Activated gamma-delta T cell (primary cell): ENCODE measurements around the gene SLC38A4.
"Not testable (repeated sequence)": the region's sequence is repeated elsewhere in the genome, so short reads cannot be mapped to it uniquely, and the experiment has no call there.

Source experiments
- DNase-seq: peaks from one replicate; lab custom pipeline; 2025; lab: John Stamatoyannopoulos, UW

SLC38A4 gene

GRCh38 chr12:46777587-46777986, 48.2 kb downstream of the SLC38A4 start:
- DNase-seq, result no peak

- DNase-seq, result no peak
Measured at GRCh38 chr12:46775796-46776195, 50.0 kb downstream of the SLC38A4 start.

GRCh38 chr12:46774322-46774633, 51.5 kb downstream of the SLC38A4 start:
- no peak for DNase-seq

- DNase-seq, result no peak
Measured at GRCh38 chr12:46773586-46774321, 52.0 kb downstream of the SLC38A4 start.

GRCh38 chr12:46771268-46771827, 54.4 kb downstream of the SLC38A4 start:
- DNase-seq, result no peak

- DNase-seq, result no peak
Measured at GRCh38 chr12:46770501-46771183, 55.2 kb downstream of the SLC38A4 start.

GRCh38 chr12:46764005-46764404, 61.8 kb downstream of the SLC38A4 start:
- DNase-seq, result no peak

- DNase-seq, result no peak
Measured at GRCh38 chr12:46763230-46763629, 62.6 kb downstream of the SLC38A4 start.

- DNase-seq, result no peak
Measured at GRCh38 chr12:46754550-46754949, 71.2 kb downstream of the SLC38A4 start.

GRCh38 chr12:46752396-46752795, 73.4 kb downstream of the SLC38A4 start:
- no peak for DNase-seq

GRCh38 chr12:46751173-46751572, 74.6 kb downstream of the SLC38A4 start:
- no peak for DNase-seq

- DNase-seq, result no peak
Measured at GRCh38 chr12:46749322-46749721, 76.5 kb downstream of the SLC38A4 start.

- DNase-seq, result no peak
Measured at GRCh38 chr12:46744283-46744682, 81.5 kb downstream of the SLC38A4 start.

- no peak for DNase-seq
Measured at GRCh38 chr12:46743456-46743855, 82.3 kb downstream of the SLC38A4 start.

GRCh38 chr12:46742271-46742670, 83.5 kb downstream of the SLC38A4 start:
- DNase-seq, result not testable (repeated sequence)

- DNase-seq, result no peak
Measured at GRCh38 chr12:46725332-46725731, 100.5 kb downstream of the SLC38A4 start.

- no peak for DNase-seq
Measured at GRCh38 chr12:46723629-46724419, 102.0 kb downstream of the SLC38A4 start.

- DNase-seq, result no peak
Measured at GRCh38 chr12:46722394-46723185, 103.2 kb downstream of the SLC38A4 start.

- DNase-seq, result no peak
Measured at GRCh38 chr12:46718495-46718894, 107.3 kb downstream of the SLC38A4 start.

GRCh38 chr12:46717868-46718267, 107.9 kb downstream of the SLC38A4 start:
- no peak for DNase-seq

GRCh38 chr12:46717159-46717558, 108.6 kb downstream of the SLC38A4 start:
- DNase-seq, result no peak
